Right atrium auricular region (tissue), 2 donors: ENCODE data around the gene CCK. TPM values are rescaled to one million over a fixed set of nuclear protein-coding genes. Genes with fewer than 3 reads are reported as not detected.
A peak's percentile ranks its signal among the peaks of the same experiment; 100 is the strongest.

ENCODE experiments used
- DNase-seq: peaks from one replicate; pipeline ENCODE4 v3.0.0-alpha.2; 2019; ENCODE audit warnings: low spot score
- H3K27ac ChIP-seq, 2 donors: fragments of 200-600 bp; sonication (generic); 1 replicate in 1 of 2; 2 replicates in 1 of 2; pipeline ENCODE4 v1.5.1; 2016 to 2019
- H3K27me3 ChIP-seq, 2 donors: fragments of 200-600 bp; sonication (generic); one replicate each; pipeline versions ENCODE4 v1.5.1 to v1.6.0; 2017 to 2019
- H3K36me3 ChIP-seq: fragments of 200-600 bp; sonication (generic); one replicate; pipeline ENCODE4 v1.5.1; 2016
- H3K4me1 ChIP-seq, 2 donors: fragments of 200-600 bp; sonication (generic); one replicate each; pipeline versions ENCODE4 v1.5.1 to v1.6.0; 2017 to 2019
- H3K4me3 ChIP-seq, 2 donors: fragments of 200-600 bp; sonication (generic); 1 replicate in 1 of 2; 2 replicates in 1 of 2; pipeline ENCODE4 v1.5.1; 2017 to 2019; ENCODE audit warnings: mild to moderate bottlenecking in 1 of 2, moderate library complexity in 1 of 2
- H3K9me3 ChIP-seq, 2 donors: fragments of 200-600 bp; sonication (generic); one replicate each; pipeline ENCODE4 v1.5.1; 2019
- total RNA-seq, 2 donors: library from RNA; depleted of rRNA; stranded (reverse); fragments of >200 nt; gene quantifications; one replicate each; pipeline ENCODE4 v1.1.0, GENCODE V29; 2016
- TF ChIP-seq, protein P1 (sequence below), 2 donors: fragments of 200-600 bp; sonication (generic); IDR thresholded peaks; one replicate each; pipeline ENCODE4 v1.5.1; 2019; ENCODE audit warnings: antibody characterized with exemption in 2 of 2

CCK gene
- total RNA-seq, 2 donors from 2014 or later = not detected

DNA sequence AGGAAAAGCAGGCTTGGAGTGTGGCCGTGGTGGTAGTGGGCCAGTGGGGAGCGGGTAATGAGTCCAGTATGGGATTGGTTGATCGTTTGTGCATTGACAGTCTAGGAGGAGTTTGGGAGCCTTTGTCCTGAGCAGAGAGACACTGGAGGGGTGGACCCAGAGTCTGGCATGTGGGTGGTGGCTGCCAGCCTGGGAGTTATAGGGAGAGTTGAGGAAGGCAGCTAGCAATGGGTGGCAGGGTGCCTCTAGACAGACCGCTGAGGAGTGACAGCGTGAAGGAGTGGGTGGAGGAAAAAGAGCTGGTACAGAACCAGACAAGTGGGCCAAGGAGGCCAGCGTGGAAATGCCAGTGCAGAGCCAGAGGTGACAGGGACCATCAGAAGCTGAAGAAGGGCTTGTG is 1.9 kb upstream of the CCK start:
- Histone ChIP-seq H3K9me3 (no peaks in the 10 kb centered on the region), H3K36me3 (no peaks in the 10 kb centered on the region), H3K27me3 (peaks cover 15 to 17% of the 10 kb centered on the region in 2 donors), H3K4me3 (no peak overlapping the region), H3K27ac (no peak overlapping the region), H3K4me1 (peaks cover 0 to 23% of the 10 kb centered on the region in 2 donors)
- TF ChIP-seq, protein P1, sequence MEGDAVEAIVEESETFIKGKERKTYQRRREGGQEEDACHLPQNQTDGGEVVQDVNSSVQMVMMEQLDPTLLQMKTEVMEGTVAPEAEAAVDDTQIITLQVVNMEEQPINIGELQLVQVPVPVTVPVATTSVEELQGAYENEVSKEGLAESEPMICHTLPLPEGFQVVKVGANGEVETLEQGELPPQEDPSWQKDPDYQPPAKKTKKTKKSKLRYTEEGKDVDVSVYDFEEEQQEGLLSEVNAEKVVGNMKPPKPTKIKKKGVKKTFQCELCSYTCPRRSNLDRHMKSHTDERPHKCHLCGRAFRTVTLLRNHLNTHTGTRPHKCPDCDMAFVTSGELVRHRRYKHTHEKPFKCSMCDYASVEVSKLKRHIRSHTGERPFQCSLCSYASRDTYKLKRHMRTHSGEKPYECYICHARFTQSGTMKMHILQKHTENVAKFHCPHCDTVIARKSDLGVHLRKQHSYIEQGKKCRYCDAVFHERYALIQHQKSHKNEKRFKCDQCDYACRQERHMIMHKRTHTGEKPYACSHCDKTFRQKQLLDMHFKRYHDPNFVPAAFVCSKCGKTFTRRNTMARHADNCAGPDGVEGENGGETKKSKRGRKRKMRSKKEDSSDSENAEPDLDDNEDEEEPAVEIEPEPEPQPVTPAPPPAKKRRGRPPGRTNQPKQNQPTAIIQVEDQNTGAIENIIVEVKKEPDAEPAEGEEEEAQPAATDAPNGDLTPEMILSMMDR (IDR thresholded peaks at IDR 0.05) = no peak
- no peak for DNase-seq

DNA sequence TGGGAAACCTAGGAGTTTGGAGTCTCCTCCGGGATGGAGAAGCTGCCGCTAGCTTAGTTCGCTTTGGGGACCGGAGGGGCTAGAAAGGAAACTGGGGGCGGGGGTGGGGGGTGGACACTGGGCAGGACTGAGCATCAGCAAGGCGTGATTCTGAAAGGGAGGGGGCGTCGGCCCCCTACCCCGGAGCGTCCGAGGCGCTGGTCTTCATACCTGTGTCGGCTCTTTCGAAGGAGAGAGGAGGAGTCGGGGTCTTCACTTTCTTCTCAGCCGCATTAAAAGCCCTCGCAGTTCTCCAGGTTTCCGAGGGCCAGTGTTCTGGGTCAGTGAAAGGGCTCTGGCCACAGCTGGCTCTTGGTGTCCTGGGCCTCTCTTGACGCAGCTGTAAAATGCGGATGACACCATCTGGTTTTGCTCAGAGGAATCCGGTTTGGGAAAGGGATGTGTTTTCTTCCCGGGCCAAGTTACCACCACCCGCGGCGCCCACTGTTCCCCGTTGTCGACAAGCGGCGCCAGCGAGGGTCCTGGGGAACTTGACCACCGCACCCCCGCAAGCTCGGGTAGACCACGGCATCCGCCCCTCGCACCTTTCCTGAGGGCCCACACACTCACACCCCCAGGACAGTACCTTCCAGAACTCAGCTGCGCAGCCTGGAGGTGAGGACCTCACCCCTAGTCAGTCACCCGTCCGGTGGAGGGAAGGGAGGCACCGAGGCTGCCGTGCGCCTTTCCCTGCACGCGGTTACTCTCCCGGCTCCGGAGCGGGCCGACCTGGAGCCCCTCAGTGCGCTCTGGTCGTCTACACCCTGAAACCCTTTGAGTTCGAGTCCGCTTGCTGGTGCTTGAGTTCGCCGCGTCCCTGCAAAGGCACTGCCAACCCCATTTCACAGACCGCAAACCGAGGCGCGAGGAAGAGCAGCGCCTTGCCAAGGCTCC is 660 bp downstream of the CCK start:
- no peak overlapping the region for H3K27ac ChIP-seq
- peaks cover 0 to 23% of the 10 kb centered on the region in 2 donors for H3K4me1 ChIP-seq
- H3K9me3 ChIP-seq = no peaks in the 10 kb centered on the region
- TF ChIP-seq, protein P1 (IDR thresholded peaks at IDR 0.05) = no peak
- H3K4me3 ChIP-seq = no peak overlapping the region
- H3K36me3 ChIP-seq = no peaks in the 10 kb centered on the region
- peaks cover 15 to 17% of the 10 kb centered on the region in 2 donors for H3K27me3 ChIP-seq
- DNase-seq = no peak

DNA sequence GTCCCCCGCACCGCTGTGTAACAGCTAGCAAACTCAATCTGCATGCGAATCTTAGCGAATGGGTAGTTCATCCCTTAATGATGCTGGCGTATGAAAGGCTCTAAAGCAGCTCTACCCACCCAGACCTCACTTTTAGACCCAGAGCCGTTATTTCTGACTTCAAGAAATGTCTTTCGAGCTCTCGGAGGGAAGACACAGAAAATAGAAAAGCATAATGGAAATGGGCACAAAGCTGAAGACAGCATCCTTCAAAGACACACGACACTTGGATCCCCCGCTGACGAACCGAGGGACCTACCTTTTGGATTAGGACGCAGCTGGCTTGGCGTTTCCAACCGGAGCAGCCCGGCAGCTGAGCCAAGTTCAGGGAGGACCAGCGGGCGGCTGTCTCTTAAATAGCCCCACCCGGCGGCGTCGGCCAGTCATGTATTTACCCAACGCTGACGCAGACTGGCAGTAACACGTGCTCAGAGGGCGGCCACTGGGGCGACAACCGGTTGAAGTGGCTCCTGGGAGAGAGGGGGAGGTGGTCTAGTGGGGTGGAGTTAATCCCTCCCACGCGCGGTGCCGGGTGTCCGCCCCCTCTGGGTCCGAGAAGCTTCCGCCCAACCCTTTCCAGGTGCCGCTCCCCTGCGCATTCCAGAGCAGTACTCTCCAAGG is 1.5 kb downstream of the CCK start:
- DNase-seq = no peak
- Histone ChIP-seq H3K9me3 (no peaks in the 10 kb centered on the region), H3K4me1 (peaks cover 0 to 23% of the 10 kb centered on the region in 2 donors), H3K27ac (no peak overlapping the region), H3K36me3 (no peaks in the 10 kb centered on the region), H3K4me3 (no peak overlapping the region), H3K27me3 (peaks cover 15 to 17% of the 10 kb centered on the region in 2 donors)
- TF ChIP-seq, protein P1 (IDR thresholded peaks at IDR 0.05) = no peak

DNA sequence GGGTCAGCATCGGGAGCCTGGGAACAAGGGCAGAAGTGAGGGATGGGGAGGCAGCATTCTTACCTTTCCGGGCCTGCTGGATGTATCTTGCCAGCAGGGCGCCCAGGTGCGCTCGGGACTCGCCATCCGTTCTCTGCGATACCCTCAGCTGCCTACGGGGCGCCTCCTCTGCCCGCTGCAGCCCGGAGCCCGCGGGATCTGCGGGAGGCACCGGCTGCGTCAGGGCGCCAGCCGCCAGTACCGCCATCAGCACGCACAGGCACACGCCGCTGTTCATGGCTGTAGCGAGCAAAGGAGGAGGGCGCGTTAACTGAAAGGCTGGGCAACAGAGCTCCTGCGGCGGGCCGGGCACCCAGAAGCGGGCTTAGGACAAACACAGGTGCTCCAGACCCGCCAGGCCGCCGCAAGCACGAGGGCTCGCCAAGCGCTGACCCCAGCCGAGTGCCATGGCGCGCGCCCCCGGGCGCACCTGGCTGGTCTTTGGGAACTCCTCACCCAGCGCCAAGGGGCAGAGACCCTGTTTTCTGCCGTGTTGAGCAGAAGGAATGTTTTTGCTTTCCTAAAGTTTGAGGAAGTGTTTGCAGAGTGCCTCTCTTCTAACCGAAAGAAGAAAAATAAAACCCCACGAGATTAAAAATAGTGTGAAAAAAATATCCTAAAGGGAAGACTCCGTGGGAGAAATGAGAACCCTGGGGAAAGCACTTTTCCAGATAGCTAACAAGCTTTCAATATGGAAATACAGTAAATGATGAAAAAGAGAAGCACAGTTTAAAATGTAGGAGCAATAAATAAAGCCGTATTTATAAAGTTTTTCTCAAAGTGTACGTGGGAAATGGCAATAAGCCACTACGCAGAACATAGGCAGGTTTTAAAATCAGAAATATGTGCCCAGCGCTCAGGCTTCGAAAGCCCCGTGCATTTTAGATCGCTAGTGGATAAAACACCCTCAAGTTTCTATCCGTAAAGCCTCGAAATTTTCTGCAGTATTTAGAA is 2.3 kb downstream of the CCK start:
- Histone ChIP-seq H3K4me1 (peaks cover 0 to 23% of the 10 kb centered on the region in 2 donors), H3K27me3 (peaks cover 15 to 17% of the 10 kb centered on the region in 2 donors), H3K27ac (no peak overlapping the region), H3K4me3 (peak overlapping the region in 1 of 2 donors; percentile 4), H3K36me3 (no peaks in the 10 kb centered on the region), H3K9me3 (no peaks in the 10 kb centered on the region)
- TF ChIP-seq, protein P1 (IDR thresholded peaks at IDR 0.05) = no peak
- DNase-seq = no peak

DNA sequence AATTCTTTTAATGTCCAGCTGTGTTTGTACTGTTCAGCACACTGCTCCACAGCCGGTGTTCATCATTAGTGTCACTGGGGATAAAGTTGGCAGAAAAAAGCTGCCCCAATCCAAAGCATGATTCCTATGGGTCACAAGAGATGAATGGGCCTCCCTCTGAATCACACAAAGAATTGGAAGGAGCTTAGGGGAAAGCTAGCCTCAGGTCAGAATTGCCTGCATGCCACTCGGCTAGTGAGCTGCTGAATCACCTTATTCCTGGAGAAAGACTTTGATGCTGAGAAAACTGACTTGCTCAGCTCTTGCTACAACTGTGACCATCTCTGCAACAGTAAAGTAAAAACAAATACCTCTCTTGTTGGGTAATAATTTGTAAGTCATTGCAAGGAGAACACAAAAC is 3.5 kb downstream of the CCK start:
- Histone ChIP-seq H3K36me3 (no peaks in the 10 kb centered on the region), H3K9me3 (no peaks in the 10 kb centered on the region), H3K4me3 (no peak overlapping the region), H3K27me3 (peaks cover 15 to 17% of the 10 kb centered on the region in 2 donors), H3K4me1 (peaks cover 0 to 23% of the 10 kb centered on the region in 2 donors), H3K27ac (no peak overlapping the region)
- TF ChIP-seq, protein P1 (IDR thresholded peaks at IDR 0.05) = no peak
- no peak for DNase-seq
